Psoas muscle (tissue), 8 donors: ENCODE data around the gene PRSS33. TPM values are rescaled to one million over a fixed set of nuclear protein-coding genes. Genes with fewer than 3 reads are reported as not detected.
A peak's percentile ranks its signal among the peaks of the same experiment; 100 is the strongest.

ENCODE experiments used
- ATAC-seq, 4 donors: fragments of 200-7000 bp; cut with Tn5 transposase; one replicate each; pipeline ENCODE4 v1.9.1; 2020; ENCODE audit warnings: moderate library complexity in 3 of 4, mild to moderate bottlenecking in 2 of 4
- DNase-seq, 2 donors: peaks; one replicate each; pipeline ENCODE4 v3.0.0-alpha.2; 2020
- H3K27ac ChIP-seq: fragments of 200-600 bp; one replicate; pipeline ENCODE4 v1.8.0; 2022
- H3K27me3 ChIP-seq, 3 donors: fragments of 200-600 bp in 1 of 3; one replicate each; pipeline versions ENCODE4 v1.6.1 to v1.8.0; 2013 to 2022; ENCODE audit warnings: low read length in 2 of 3, mild to moderate bottlenecking in 2 of 3, moderate library complexity in 1 of 3; ENCODE audit not compliant: insufficient read depth in 3 of 3
- H3K36me3 ChIP-seq, 2 donors: fragments of 200-600 bp in 1 of 2; one replicate each; pipeline versions ENCODE4 v1.6.1 to v1.8.0; 2013 to 2022; ENCODE audit warnings: low read depth in 1 of 2, mild to moderate bottlenecking in 1 of 2, moderate library complexity in 1 of 2; ENCODE audit not compliant: insufficient read depth in 1 of 2
- H3K4me1 ChIP-seq: fragments of 200-600 bp; one replicate; pipeline ENCODE4 v1.8.0; 2022
- H3K4me3 ChIP-seq: fragments of 200-600 bp; one replicate; pipeline ENCODE4 v1.8.0; 2022; ENCODE audit warnings: mild to moderate bottlenecking
- H3K9me3 ChIP-seq: fragments of 200-600 bp; one replicate; pipeline ENCODE4 v1.8.0; 2022
- CTCF ChIP-seq: fragments of 200-600 bp; IDR thresholded peaks from one replicate; pipeline ENCODE4 v1.8.0; 2022; ENCODE audit warnings: antibody characterized with exemption
- WGBS, 3 donors: extraction: QIAGEN DNeasy Blood & Tissue Kit; methylation state at CpG; one replicate each; pipeline versions ENCODE4 v1.1.6 to v1.1.7; 2013; 5-methylcytosine and 5-hydroxymethylcytosine counted together
- intact Hi-C, 2 donors: fragments of 100-400 bp; cut with DNase I; formaldehyde crosslinking; loops; one replicate each; pipeline versions ENCODE4 v1.11.0 to v1.14.2; 2022
- polyA plus RNA-seq, 3 donors: library from polyadenylated mRNA; stranded (reverse); fragments of 200-250 nt; gene quantifications; one replicate each; pipeline ENCODE4 v1.2.3, GENCODE V29; 2013
- total RNA-seq, 4 donors: library from RNA; stranded (reverse); fragmentation: NEBNext Ultra II Directional in 2 of 4; extraction: Animal tissue kit (Norgen Biotek cat#: 25700) in 2 of 4; gene quantifications; one replicate each; pipeline versions ENCODE4 v1.2.1 to v1.2.4, GENCODE V29; 2021 to 2023
- donor health status: healthy with polysubstance abuse.
- donor health status: DM: no; HTN: no; CAD: no; lungs with moderate emphysema.
- donor health status: Bipolar disorder and iron deficiency.
- donor health status: healthy.
- donor health status: DM: yes; HTN: yes; CAD: no.
- donor health status: DM: no; HTN: no; CAD: no.
- donor health status: DM: no; HTN: no; CAD: no.
- donor health status: DM: yes; HTN: yes; CAD: no.

PRSS33 gene
- total and polyA plus RNA-seq, 7 donors, result not detected

GRCh38 chr16:2786061-2786825, 1.1 kb downstream of the PRSS33 start:
- DNase-seq (no peak), ATAC-seq (no peak)
- H3K27me3 ChIP-seq, result peaks cover 0 to 50% (median 22%) of the 10 kb centered on the region in 3 donors
- TF ChIP-seq CTCF, result no peak
- no peaks in the 10 kb centered on the region for H3K4me1 ChIP-seq
- H3K4me3 ChIP-seq, result no peak overlapping the region
- H3K36me3 ChIP-seq, result no peaks in the 10 kb centered on the region
- no peaks in the 10 kb centered on the region for H3K9me3 ChIP-seq
- WGBS, 3 donors, result 49 to 52% (median 49%) methylated on average over 14 to 15 of the region's 15 CpGs
- no peak overlapping the region for H3K27ac ChIP-seq
- intact Hi-C loops, result loop anchor here in 1 of 2 donors (5.0 kb wide), 1 partner anchor 76 kb away; no protein-coding TSS in a partner anchor

GRCh38 chr16:2785101-2785991, 2.0 kb downstream of the PRSS33 start:
- DNase-seq (no peak), ATAC-seq (peak; percentile 40 to 44 (median 40))

GRCh38 chr16:2784358-2785100, 2.8 kb downstream of the PRSS33 start:
- TF ChIP-seq CTCF, result no peak
- no peak for DNase-seq
- H3K36me3 ChIP-seq, result no peaks in the 10 kb centered on the region
- intact Hi-C loops, result loop anchor here in 1 of 2 donors (5.0 kb wide), 1 partner anchor 78 kb away; no protein-coding TSS in a partner anchor
- H3K27ac ChIP-seq, result no peak overlapping the region
- no peaks in the 10 kb centered on the region for H3K4me1 ChIP-seq
- H3K27me3 ChIP-seq, result peaks cover 0 to 39% (median 17%) of the 10 kb centered on the region in 3 donors
- ATAC-seq, result peak in 2 of 4 donors; percentile 12 to 13
- peak overlapping the region; percentile 59 for H3K4me3 ChIP-seq
- 44 to 53% (median 52%) methylated on average over 15 of the region's 15 CpGs for WGBS, 3 donors
- no peaks in the 10 kb centered on the region for H3K9me3 ChIP-seq

More at GRCh38 chr16:2785101-2785991, 2.0 kb downstream of the PRSS33 start:
- no peak for TF ChIP-seq CTCF
- peak overlapping the region; percentile 59 for H3K4me3 ChIP-seq
- 12 to 15% (median 12%) methylated on average over 59 to 79 of the region's 79 CpGs for WGBS, 3 donors
- no peaks in the 10 kb centered on the region for H3K9me3 ChIP-seq
- H3K4me1 ChIP-seq, result no peaks in the 10 kb centered on the region
- peaks cover 0 to 41% (median 18%) of the 10 kb centered on the region in 3 donors for H3K27me3 ChIP-seq
- no peaks in the 10 kb centered on the region for H3K36me3 ChIP-seq
- intact Hi-C loops, result loop anchor here in 1 of 2 donors (5.0 kb wide), 1 partner anchor 77 kb away; no protein-coding TSS in a partner anchor
- no peak overlapping the region for H3K27ac ChIP-seq

- no peaks in the 10 kb centered on the region for H3K9me3 ChIP-seq
- no peak for TF ChIP-seq CTCF
- H3K27ac ChIP-seq, result no peak overlapping the region
- peaks cover 4% of the 10 kb centered on the region for H3K4me1 ChIP-seq
- no peak for ATAC-seq
- DNase-seq, result no peak
- H3K27me3 ChIP-seq, result peaks cover 0 to 33% (median 17%) of the 10 kb centered on the region in 3 donors
- no peaks in the 10 kb centered on the region for H3K36me3 ChIP-seq
- no peak overlapping the region for H3K4me3 ChIP-seq
- 84 to 90% (median 85%) methylated on average over 15 of the region's 15 CpGs for WGBS, 3 donors
- intact Hi-C loops, result no loop called here
These were observed 3.6 kb downstream of the PRSS33 start for GRCh38 chr16:2783581-2784357.
